ENCODE results near the gene SAMD4A.

Gene SAMD4A

DNA sequence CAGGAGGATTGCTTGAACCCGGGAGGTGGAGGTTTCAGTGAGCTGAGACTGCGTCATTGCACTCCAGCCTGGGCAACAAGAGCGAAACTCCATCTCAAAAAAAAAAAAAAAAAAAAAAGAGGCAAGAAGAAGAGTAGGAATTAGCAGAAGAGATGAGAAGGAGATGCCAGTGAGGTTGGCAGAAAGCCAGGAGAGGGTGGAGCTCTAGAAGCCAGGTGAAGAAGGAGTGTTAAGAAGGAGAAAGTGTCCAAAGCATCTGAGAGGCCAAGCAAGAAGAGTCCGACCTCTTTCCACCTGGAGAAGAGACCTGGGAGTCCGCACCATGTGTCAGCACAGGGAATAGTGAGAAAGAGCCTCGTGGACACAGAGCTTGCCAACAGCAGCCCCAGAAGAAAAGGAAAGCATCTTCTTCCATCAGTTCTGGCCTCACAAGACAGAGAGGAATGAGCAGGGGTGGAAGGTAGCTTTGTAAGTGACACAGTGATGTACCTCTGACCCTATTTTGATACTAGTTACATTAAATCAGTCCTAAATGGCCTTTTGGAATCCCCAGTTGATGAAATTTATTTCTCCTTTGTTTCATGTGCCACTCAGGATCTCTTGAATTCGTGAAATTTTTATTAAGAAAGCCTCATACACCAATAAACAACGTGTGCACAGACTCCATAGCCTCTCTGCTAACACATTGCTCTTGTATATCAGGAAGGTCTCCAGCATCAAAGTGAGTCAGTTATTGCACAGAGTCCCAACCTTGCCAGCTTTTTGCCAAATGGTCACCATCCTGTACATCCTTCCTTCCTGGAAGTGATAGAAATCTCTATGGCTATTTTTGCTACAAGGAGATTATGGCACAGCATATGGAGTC lies 70.6 kb downstream of the SAMD4A start:
- DNase-seq: no peak

DNA sequence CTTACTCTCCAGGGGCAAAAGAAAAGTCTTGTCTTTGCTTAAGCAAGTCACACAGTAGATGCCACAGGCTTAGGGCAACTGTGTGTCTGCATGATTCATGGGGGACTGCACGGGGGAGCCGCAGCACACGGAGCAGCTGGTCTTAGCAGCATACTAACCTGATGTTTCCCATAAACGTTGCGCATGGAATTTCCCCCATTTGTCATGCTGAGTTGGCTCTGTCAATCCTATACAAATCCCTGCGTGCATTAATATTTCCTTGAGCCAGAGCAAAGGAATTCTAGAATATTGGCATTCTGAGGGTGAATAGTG lies 71.2 kb downstream of the SAMD4A start:
- no peak for DNase-seq

DNA sequence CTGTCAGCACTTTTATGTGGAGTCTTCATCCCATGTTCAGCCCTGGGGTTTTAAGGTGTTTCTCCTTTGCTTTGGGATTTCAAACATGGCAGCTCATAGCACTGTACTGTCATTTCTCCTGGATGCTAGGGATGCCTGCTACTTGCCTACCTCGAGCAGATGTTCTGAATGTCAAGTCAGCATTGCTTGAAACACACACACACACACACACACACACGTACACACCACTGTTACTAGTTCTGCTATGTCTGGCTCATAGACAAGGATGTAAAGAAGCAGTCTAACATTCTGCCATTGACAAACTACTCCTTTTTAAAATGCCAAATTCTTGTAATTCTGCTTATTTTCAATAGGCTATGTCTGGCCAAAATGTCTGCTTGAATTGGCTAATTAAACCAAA lies 72.7 kb downstream of the SAMD4A start:
- DNase-seq: no peak

DNA sequence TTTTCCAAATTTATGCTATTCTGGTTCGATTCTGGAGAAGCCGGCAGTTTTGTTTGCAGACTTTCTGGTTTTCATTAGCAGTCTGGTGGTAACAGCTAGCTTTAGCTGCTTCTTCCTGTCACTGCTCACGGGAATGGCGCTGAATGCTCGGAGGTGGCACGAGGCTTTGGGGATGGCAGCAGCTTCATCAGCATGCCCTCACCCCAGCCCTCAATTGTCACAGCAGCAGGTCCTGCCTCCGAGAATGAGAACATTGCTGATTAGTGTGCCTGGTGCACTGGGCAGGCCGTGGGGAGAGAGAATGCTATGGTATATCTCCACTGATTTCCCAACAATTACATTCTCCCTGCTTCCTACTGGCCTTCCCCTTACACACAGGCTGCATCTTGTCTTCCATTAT lies 73.6 kb downstream of the SAMD4A start:
- no peak for DNase-seq

DNA sequence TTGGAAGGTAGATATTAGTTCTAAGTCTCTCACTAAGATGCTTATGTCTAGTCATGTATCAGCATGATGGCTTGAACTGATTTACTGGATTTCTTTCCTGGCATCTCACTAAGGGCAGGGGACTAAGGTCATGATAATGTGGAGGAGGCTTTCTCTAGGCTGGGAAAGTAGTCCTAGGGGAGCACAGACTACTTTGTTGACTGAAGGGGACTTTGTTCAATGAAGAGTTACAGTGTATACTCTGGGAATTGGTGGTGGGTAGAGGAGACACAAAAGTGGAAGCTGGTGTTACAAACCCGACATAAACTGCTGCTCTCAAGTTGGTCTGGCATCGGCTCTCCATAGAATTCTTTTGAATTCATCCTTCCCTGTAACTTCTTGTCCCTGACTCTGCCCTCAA lies 75.2 kb downstream of the SAMD4A start:
- no peak for DNase-seq

DNA sequence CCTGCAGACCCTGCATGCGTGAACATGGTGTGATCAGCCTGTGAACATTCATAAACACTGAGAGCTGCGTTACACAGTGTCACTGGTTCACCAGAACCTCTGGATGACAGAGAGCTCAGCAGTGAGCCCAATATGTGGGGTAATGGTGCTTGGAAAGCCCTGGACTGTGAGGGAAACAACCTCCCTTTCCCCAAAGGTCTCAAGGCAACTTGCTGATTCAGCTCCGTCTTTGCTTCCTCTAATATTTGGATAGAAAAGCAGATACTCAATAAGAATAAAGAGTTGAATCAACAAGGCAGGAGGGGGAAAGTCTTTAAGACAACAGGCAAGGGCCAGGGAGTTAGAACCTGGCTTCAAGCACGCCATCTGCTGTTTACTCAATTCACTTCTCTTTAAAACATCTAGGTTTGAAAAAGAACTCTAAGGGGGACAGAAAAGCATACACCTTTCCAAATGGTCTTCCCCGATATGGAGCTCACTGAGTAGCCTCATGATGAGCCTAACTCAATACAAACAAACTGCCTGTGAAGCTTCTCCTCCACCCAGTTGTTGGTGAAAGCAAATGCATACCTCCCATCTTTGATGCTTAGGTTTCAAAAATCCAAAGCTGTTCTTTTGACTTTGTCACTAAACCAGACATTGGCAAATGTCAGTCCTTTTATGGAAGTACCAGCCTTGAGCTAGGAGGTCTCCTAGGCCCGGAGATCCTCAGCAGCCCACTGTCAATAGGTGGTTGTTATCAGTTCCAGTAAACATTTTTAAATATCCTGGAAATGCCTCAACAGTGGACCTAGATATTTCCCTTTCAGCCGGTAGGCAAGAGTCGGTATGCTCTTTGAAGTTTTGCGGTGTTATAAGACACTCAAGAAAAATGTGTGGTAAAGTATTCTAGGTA lies 76.1 kb downstream of the SAMD4A start:
- DNase-seq: no peak

DNA sequence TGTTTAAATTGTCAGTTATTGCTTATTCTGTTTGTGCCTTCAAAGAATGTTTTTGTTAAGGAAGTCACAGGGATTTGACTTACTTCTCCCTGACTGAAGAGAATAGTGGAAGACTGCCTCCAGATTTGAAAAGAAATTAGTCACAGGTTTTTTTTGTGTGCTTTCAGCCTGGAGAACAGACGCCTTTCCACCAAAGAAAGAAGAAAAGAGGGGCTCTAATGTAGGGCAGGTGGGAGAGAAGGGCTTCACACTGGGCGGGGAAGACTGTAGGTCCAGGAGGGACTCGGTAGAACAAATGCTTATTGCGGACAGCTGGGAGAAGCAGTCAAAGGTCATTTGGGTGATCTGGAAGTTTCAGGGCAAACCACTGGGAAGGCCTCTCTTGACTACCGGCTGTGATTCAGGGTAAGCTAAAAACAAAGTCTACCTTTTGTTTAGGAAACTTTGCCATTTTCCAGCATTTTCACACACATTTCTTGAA lies 76.8 kb downstream of the SAMD4A start:
- DNase-seq: no peak

DNA sequence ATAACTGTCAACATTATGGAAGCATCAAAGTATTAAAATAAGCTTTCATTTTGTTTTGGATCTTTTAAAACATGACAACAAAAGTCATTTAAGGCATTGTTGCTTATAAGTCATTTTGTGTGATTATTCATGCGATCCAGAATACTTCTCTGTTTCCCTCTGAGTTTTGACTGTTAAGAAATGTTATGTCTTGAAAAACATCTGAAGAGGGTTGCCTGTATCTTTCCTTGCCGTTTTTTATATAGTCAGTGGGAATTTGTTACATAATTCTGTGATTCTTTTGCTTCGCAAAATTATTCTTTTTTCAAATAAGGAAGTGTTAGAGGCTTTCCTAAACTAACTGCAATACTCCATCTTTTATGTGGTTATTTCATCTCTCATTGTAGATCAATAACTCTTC lies 78.7 kb downstream of the SAMD4A start:
- DNase-seq: no peak

DNA sequence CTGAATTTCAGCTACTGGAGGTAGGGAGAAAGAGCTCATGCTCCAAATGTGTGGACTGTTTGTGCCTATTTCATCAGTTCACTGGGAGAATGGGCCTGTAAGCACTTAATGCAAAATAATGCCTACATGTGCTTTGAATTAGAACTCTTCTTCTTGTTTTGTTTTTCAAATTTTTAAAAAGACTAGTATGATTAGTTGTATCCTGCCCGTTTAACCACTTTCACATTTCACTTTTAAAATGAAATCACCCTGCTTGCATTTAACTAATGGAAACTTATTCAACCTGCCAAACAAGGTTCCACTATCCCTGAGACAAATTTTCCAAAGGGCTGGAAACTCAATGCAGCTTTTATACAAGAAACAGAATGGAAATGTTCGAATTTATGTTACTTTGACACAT lies 79.7 kb downstream of the SAMD4A start:
- no peak for DNase-seq

DNA sequence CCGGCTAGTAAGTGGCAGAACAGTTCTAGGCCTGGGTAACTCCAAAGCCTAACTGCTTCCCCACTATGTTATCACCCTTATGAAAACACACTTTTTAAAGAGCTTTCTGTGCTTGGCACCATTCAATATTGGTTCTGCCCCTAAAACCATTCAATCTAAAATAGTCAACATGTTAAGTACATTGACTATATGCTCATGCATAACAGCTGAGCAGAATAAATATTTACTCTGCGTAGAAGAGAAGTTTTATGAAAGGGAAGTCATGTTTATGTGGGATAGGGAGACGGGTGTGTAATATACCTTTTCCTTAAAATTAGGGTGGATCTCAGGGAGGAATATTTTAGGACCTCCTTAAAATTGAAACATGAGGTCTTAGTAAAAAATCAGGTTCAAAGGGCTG lies 80.5 kb downstream of the SAMD4A start:
- DNase-seq: no peak

DNA sequence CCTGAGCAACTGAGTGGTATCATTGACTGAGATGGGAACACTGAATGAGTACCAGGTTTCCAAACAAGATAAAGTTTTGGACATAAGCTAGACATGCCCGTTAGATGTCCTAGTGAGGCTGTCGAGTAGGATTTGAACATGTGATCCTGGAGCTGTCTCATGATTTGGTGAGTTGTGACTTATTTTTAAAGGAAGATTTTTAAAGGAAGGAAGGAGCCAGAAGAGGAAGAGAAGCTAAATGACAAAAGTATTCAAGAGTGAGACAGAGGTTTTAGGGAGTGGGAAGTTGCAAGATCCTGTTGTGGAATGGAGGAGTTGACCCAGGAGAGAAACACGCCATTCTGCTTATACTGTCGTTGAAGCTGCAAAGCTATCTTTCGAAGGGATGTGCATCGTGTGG lies 82.1 kb downstream of the SAMD4A start:
- no peak for DNase-seq

DNA sequence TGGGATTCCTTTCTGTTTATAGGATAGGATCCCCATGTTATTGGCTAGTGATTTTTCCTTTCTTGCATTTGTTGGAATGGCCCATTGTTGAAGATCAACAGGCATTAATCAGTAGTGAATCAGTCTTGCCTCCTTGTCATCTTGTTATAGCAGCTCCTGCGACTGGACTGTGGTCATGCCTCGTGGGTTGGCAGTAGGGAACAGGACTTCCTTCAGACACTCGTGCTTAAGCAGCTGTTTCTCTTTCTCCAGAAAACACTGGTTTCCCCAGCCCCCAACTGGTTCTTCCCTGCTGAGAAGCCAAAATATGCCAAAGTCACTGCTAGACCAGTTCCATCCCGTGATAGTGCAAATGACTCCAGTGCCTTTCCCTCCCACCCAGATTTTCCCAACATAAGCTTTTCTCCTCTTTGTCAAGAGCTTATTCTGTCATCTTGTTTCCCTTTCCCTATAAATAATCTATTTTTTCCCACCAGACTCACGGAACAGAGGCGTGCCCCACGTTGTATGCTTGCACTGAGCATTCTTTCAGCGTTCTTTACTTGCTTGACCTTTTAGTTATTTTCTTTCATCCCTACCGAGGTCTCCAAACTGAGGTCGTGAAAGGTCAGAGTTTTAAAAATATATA lies 83.5 kb downstream of the SAMD4A start:
- no peak for DNase-seq

DNA sequence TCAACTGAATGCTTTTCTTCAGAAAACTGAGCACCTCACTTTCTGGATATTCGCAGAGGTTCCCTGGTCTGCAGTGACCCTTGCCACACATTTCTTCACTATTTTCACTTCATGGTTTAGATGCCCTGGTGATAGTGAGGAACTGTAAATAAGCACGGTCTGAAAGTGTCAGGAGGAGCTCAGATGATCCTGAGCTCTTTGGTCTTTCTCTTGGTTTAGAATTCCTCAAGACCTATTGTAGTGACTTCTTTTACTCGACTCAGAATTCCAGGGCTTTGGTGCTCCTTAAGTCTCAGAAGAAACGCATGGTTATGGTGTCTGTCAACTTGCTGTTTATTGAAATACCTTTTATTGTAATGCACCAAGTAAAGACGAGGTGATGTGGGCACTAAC lies 84.0 kb downstream of the SAMD4A start:
- DNase-seq: no peak

DNA sequence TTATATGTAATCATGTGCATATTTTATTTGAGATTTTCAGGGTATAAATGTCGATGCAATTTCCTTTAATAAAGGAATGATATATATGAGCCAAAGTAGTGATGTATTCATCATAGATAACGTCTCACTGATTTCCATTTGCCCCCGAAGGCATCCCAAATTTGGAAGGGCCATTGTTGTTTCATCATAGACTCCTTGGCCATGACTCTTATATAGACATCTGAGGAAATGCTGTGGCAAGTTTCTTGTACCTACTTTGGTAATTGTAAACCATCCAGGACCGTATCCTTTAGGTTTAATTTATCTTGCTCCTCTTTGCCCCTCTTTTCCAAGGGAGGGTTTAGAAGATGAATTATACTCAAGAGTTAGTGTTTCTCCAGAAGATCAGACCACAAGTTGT lies 84.7 kb downstream of the SAMD4A start:
- no peak for DNase-seq

DNA sequence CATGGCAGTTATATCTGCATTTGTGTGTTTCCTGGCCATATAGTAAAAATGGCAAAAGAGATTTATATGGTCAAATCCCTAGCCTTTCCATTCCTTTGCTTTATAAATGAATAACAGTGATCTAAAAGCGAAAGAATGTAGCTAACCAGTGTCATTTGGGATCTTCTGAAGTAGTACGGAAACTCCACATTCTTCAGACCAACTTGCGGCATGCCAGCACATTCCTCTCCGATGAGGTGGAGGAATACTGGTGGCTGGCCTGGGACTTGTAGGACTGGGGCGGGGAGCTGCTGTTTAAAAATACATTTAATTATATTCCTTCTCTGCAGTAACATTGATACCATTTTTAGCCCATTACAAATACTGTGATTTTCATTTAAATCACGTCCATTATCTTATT lies 85.3 kb downstream of the SAMD4A start:
- DNase-seq: no peak

DNA sequence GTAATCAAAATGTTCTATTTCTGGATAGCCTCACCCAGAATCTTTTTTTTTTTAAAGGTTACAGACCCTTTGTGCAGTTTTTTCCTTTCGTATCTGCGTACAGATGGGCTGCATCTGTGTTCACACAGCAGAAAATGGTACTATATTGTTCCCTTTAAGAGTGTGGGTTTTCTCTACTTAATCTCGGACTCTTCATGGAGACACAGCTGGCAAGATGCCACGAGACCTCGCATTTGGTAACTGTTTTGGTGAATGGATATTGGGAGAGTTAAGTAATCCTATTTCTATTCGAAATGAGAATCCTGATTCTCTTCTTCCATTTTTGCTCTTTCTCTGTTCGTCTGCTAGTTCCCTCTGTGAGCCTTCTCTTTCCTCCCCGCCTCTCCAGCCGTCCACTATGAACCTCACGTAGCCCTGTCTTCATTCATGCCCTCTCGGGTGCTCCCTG lies 85.7 kb downstream of the SAMD4A start:
- no peak for DNase-seq

DNA sequence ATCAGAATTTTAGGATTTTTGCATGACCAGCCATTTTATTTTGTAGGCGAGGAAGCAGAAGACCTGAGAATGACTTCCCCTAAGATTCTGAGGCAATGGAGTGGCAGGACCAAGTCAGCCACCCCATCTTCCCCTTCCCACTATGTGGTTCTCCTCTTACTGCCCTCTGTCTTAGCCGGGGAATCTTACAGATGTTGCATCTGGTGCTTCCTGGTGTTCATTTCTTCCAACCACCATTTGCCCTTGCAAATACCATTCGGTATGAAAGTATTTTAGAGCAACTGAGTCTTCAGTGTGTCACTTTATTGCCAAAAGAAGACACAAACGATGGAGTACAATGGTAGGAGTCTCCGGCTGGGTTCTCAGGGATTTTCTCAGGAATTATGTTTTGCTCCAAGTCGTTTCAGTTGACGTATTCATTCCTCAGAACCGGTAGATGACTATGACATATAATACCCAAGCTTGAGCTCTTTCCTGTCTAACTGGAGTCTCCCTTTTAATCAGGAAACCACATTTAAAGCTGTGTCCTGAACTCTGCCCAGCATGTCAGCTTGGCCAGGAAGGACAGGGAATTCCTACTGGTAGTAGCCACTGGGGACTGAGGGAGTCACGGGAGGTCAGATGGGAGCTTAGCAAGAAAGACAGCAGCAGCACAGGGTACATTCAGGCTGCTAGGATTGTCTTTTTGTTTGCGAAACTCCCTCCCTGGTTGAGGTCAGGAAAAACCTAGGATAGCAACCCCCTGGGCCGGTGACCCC lies 87.0 kb downstream of the SAMD4A start:
- no peak for DNase-seq

DNA sequence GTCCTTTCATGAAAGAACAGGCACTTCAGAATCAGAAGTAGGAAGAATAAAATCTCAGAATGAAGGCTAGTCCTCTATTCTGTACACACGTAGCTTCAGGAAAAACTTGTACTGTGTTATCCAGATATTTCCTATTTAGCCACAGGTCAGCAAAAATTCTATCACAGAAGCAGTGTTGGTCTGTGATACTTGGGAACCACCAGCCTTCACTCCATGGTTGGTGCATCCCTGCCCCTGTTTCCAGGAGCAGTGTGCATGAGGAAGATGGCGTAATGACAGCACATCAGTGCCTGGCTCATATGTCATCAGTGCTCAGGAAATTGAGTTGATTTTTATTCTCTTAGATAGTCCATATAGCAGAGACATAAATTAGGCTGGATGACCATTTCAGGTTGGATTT lies 87.7 kb downstream of the SAMD4A start:
- no peak for DNase-seq

DNA sequence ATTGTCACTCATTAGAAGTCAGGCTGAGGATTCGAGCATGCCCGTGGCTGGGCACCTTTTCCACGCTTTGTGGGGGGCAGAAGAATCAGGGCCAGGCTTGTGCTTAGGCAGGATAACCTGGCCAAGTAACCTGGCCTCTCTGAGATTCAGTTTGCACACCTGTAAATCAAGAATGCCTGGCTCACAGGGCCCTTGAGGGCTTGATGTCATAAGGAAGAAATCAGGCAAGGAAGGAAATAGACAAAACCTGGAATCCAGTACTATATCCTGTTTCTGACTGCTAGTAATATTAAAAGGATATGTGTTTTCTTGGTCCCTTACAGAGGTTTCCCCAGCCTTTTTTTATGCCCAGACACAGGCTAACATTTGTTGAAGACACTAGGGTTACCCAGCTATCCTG lies 91.9 kb downstream of the SAMD4A start:
- no peak for DNase-seq

DNA sequence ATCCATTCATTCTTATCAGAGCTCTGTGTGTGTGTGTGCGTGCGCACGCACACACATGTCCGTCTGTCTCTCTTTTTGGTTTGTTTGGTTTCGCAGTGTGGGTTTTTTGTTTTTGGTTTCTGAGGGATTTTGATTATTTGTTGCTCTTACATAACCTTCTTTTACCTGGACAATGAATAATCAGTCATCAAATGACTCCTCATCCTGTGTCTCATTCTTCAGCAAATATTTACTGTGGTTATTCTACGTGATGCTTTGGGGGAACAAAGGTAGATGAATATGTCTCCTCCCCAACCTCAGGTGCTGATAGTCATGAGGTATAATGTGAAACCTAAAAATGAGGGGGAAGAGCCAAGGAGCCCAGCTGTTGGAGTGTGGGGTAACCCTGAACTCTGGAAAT lies 92.4 kb downstream of the SAMD4A start:
- no peak for DNase-seq

DNA sequence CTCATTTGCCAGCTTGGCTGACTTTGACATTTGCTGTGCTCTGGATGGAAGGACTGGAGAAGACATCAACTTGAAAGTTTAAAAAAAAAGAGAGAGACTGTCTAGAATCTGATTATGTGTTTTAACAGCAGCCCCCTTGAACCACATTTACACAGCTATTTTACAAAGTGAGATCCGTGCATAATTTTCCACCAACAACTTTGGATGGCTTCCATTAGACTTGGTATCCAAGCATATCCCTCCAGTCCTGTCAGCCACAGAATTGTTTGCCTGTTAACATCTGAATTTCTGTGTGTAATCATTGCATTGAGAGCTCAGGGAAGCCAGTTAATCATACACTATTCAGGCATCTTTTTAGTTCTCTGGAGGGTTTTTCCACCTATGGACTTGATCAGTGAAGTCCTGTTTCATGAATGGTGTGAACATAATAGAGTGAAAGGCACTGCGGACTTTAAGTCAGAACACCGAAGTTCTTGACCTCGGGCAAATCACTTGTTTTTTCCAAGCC lies 93.7 kb downstream of the SAMD4A start:
- no peak for DNase-seq

DNA sequence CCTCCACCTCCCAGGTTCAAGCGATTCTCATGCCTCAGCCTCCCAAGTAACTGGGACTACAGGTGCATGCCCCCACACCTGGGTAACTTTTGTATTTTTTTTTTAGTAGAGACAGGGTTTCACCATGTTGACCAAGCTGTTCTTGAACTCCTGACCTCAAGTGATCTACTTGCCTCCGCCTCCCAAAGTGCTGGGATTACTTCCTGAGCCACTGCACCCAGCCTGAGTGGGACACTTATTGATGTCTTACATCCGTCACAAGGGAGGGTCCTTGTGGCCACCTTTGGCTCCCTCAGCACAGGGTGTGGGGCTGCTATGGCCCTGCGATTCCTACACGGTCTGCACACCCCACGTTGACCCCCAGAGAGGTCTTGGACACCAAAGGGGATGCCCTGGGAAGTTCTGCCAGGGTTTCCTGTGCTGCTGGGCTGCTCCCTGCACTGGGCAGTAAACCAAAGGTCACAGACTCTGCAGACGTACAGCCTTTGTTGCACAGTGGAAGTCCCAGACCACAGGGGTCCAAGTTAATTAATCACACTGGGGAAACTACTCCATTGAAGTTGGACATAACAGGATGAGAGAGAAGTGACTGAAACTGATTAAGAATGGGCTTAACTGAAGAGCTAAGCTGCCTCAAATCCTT lies 95.7 kb downstream of the SAMD4A start:
- DNase-seq: no peak
